RWPE2 (cell line): ENCODE measurements around the gene SRGAP2B.
"Not testable (repeated sequence)": the region's sequence is repeated elsewhere in the genome, so short reads cannot be mapped to it uniquely, and the experiment has no call there.

ENCODE experiments used
- ATAC-seq: fragments of 200-7000 bp; cut with Tn5 transposase; 3 replicates; pipeline ENCODE4 v1.9.1; 2021; ENCODE audit warnings: low read depth
- DNase-seq: peaks from one replicate; pipeline ENCODE4 v3.0.0-alpha.2; 2020; ENCODE audit warnings: low spot score
- H3K27ac ChIP-seq: fragments of 450-650 bp; 2 replicates; pipeline ENCODE4 v1.5.1; 2017; ENCODE audit warnings: mild to moderate bottlenecking; ENCODE audit not compliant: poor library complexity, severe bottlenecking
- H3K27me3 ChIP-seq: fragments of 250-450 bp; sonication (Bioruptor Pico); 2 replicates; pipeline ENCODE4 v1.5.1; 2021; ENCODE audit warnings: mild to moderate bottlenecking, moderate library complexity; ENCODE audit not compliant: insufficient read depth, poor library complexity, severe bottlenecking
- H3K36me3 ChIP-seq: fragments of 250-450 bp; sonication (Bioruptor Pico); 2 replicates; pipeline ENCODE4 v1.5.1; 2020; ENCODE audit warnings: low read depth, mild to moderate bottlenecking, moderate library complexity
- H3K4me1 ChIP-seq: fragments of 250-450 bp; sonication (Bioruptor Pico); 2 replicates; pipeline ENCODE4 v1.5.1; 2021; ENCODE audit warnings: mild to moderate bottlenecking, moderate library complexity; ENCODE audit not compliant: insufficient read depth, poor library complexity, severe bottlenecking
- H3K4me3 ChIP-seq: fragments of 250-450 bp; sonication (Bioruptor Pico); 2 replicates; pipeline ENCODE4 v1.5.1; 2021; ENCODE audit warnings: mild to moderate bottlenecking, moderate library complexity; ENCODE audit not compliant: severe bottlenecking
- H3K9me3 ChIP-seq: fragments of 250-450 bp; sonication (Bioruptor Pico); 2 replicates; pipeline ENCODE4 v1.5.1; 2021; ENCODE audit warnings: mild to moderate bottlenecking, moderate library complexity; ENCODE audit not compliant: severe bottlenecking

SRGAP2B gene

GRCh38 chr1:144931553-144931952 is 163.6 kb downstream of the SRGAP2B start:
- not testable (repeated sequence) for H3K36me3 ChIP-seq, ATAC-seq, H3K4me1 ChIP-seq, H3K27ac ChIP-seq, H3K4me3 ChIP-seq, DNase-seq, H3K27me3 ChIP-seq, H3K9me3 ChIP-seq

GRCh38 chr1:144930085-144930777 is 164.9 kb downstream of the SRGAP2B start:
- H3K36me3 ChIP-seq, H3K9me3 ChIP-seq, H3K4me3 ChIP-seq, H3K27ac ChIP-seq, DNase-seq, H3K27me3 ChIP-seq, ATAC-seq, H3K4me1 ChIP-seq: not testable (repeated sequence)

- H3K36me3 ChIP-seq, H3K9me3 ChIP-seq, H3K27me3 ChIP-seq, H3K27ac ChIP-seq, DNase-seq, H3K4me3 ChIP-seq, ATAC-seq, H3K4me1 ChIP-seq: not testable (repeated sequence)
These were observed 167.8 kb downstream of the SRGAP2B start for GRCh38 chr1:144927292-144927691.

- H3K9me3 ChIP-seq, H3K4me3 ChIP-seq, H3K36me3 ChIP-seq, DNase-seq, H3K27me3 ChIP-seq, H3K4me1 ChIP-seq, H3K27ac ChIP-seq: not testable (repeated sequence)
- ATAC-seq = peak; percentile 64; the same call in 2 of the 3 replicates
These were observed 171.5 kb downstream of the SRGAP2B start for GRCh38 chr1:144923640-144924039.

GRCh38 chr1:144922785-144923184 is 172.3 kb downstream of the SRGAP2B start:
- H3K9me3 ChIP-seq, H3K27ac ChIP-seq, H3K4me1 ChIP-seq, H3K27me3 ChIP-seq, DNase-seq, ATAC-seq, H3K4me3 ChIP-seq, H3K36me3 ChIP-seq: not testable (repeated sequence)

GRCh38 chr1:144919106-144919505 is 176.0 kb downstream of the SRGAP2B start:
- H3K27me3 ChIP-seq, H3K9me3 ChIP-seq, H3K4me3 ChIP-seq, H3K27ac ChIP-seq, H3K36me3 ChIP-seq, ATAC-seq, DNase-seq, H3K4me1 ChIP-seq: not testable (repeated sequence)

GRCh38 chr1:144918027-144918603 is 177.0 kb downstream of the SRGAP2B start:
- not testable (repeated sequence) for DNase-seq, H3K27ac ChIP-seq, H3K4me1 ChIP-seq, H3K36me3 ChIP-seq, H3K4me3 ChIP-seq, H3K27me3 ChIP-seq, H3K9me3 ChIP-seq
- ATAC-seq = peak; percentile 51; the same call in 2 of the 3 replicates

- H3K4me1 ChIP-seq, H3K4me3 ChIP-seq, H3K27ac ChIP-seq, DNase-seq, H3K9me3 ChIP-seq, H3K27me3 ChIP-seq, H3K36me3 ChIP-seq: not testable (repeated sequence)
- ATAC-seq = peak; percentile 84
These were observed 177.7 kb downstream of the SRGAP2B start for GRCh38 chr1:144917154-144918026.

GRCh38 chr1:144913977-144914734 is 181.0 kb downstream of the SRGAP2B start:
- not testable (repeated sequence) for H3K27me3 ChIP-seq, DNase-seq, H3K36me3 ChIP-seq, H3K4me1 ChIP-seq, H3K4me3 ChIP-seq, H3K9me3 ChIP-seq, H3K27ac ChIP-seq, ATAC-seq

- H3K4me1 ChIP-seq, H3K27ac ChIP-seq, H3K27me3 ChIP-seq, H3K36me3 ChIP-seq, H3K9me3 ChIP-seq, DNase-seq, H3K4me3 ChIP-seq, ATAC-seq: not testable (repeated sequence)
These were observed 181.7 kb downstream of the SRGAP2B start for GRCh38 chr1:144913458-144913857.

GRCh38 chr1:144910729-144911128 is 184.4 kb downstream of the SRGAP2B start:
- H3K4me3 ChIP-seq, H3K27me3 ChIP-seq, H3K4me1 ChIP-seq, H3K9me3 ChIP-seq, DNase-seq, H3K36me3 ChIP-seq, ATAC-seq, H3K27ac ChIP-seq: not testable (repeated sequence)
